Suprapubic skin (tissue), 4 donors: Measurements from ENCODE around the gene ERCC6L. TPM values are rescaled to one million over a fixed set of nuclear protein-coding genes. Genes with fewer than 3 reads are reported as not detected.

Source experiments
- DNase-seq, 2 donors: peaks; one replicate each; pipeline ENCODE4 v3.0.0-alpha.2; 2019; ENCODE audit warnings: low spot score in 2 of 2
- H3K27ac ChIP-seq: fragments of 200-600 bp; sonication (generic); one replicate; pipeline ENCODE4 v1.5.1; 2019
- H3K27me3 ChIP-seq: fragments of 200-600 bp; sonication (generic); one replicate; pipeline ENCODE4 v1.5.1; 2019
- H3K36me3 ChIP-seq: fragments of 200-600 bp; sonication (generic); one replicate; pipeline ENCODE4 v1.5.1; 2019
- H3K4me1 ChIP-seq: fragments of 200-600 bp; sonication (generic); one replicate; pipeline ENCODE4 v1.5.1; 2019
- H3K4me3 ChIP-seq: fragments of 200-600 bp; sonication (generic); one replicate; pipeline ENCODE4 v1.5.1; 2019; ENCODE audit warnings: mild to moderate bottlenecking
- H3K9me3 ChIP-seq: fragments of 200-600 bp; sonication (generic); one replicate; pipeline ENCODE4 v1.5.1; 2019
- EP300 ChIP-seq: sonication (generic); formaldehyde crosslinking; IDR thresholded peaks from one replicate; pipeline ENCODE4 v1.6.1; 2017; ENCODE audit warnings: antibody characterized with exemption
- POLR2A ChIP-seq, 2 donors: fragments of 450-650 bp; IDR thresholded peaks; one replicate each; pipeline ENCODE4 v1.6.1; 2017; ENCODE audit warnings: antibody characterized with exemption in 2 of 2, mild to moderate bottlenecking in 2 of 2, moderate library complexity in 2 of 2
- POLR2AphosphoS5 ChIP-seq, 3 donors: sonication (generic); formaldehyde crosslinking; IDR thresholded peaks; one replicate each; pipeline ENCODE4 v1.6.1; 2017; ENCODE audit warnings: antibody characterized with exemption in 3 of 3
- WGBS: methylation state at CpG from one replicate; pipeline ENCODE4 v1.1.5; 2018; 5-methylcytosine and 5-hydroxymethylcytosine counted together
- total RNA-seq, 4 donors: library from RNA; depleted of rRNA; stranded (reverse); fragments of >200 nt; gene quantifications; one replicate each; pipeline ENCODE4 v1.1.0, GENCODE V29; 2016
- TF ChIP-seq, protein P1 (sequence below), 2 donors: fragments of 200-600 bp in 1 of 2; fragments of 450-650 bp in 1 of 2; sonication (generic) in 1 of 2; IDR thresholded peaks; one replicate each; pipeline ENCODE4 v1.5.1; 2016 to 2019; ENCODE audit warnings: antibody characterized with exemption in 2 of 2, mild to moderate bottlenecking in 1 of 2, moderate library complexity in 1 of 2

ERCC6L gene
- total RNA-seq, 4 donors from 2014 or later = 0.30 to 0.68 (median 0.41) TPM

DNA sequence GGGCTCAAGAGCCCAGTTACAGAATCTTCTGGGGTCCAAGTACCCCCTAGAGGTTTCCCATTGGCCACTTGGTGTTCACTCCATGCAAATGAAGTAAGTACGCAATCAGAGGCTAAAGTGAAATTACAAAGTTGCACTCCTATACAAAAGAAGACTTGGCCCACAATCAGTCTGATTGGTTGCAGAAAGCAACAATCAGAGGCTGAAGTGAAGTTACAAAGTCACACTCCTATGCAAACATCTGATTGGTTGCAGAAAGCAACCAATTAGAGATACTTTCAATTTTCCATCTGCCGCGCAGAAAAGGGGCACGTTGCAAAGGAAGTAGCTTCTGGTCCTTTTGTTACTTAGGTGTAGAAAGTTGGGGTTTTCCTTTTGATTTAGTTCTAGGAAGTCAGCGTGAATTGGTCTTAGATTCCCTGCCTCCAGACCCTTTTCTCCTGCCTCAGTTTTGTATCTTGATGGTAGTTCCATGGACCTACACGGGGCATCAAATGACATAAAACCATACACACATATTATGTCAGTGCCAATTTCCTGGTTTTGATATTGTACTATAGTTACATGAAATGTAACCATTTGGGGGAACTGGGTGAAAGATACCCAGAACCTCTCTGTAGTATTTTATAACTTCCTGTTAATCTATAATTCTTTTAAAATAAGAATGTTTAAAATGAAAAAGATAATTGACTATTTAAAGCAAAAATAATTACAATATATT, 69.7 kb downstream of the ERCC6L start:
- Histone ChIP-seq H3K9me3 (no peaks in the 10 kb centered on the region), H3K4me3 (peak overlapping the region; percentile 9), H3K27me3 (no peaks in the 10 kb centered on the region), H3K36me3 (no peaks in the 10 kb centered on the region), H3K27ac (no peak overlapping the region), H3K4me1 (no peaks in the 10 kb centered on the region)
- no peak for DNase-seq
- WGBS = 62% methylated on average over 6 of the region's 6 CpGs
- TF ChIP-seq POLR2A (IDR thresholded peaks at IDR 0.05) = no peak
- TF ChIP-seq EP300 = no peak
- TF ChIP-seq POLR2AphosphoS5 (IDR thresholded peaks at IDR 0.05) = no peak
- TF ChIP-seq, protein P1, sequence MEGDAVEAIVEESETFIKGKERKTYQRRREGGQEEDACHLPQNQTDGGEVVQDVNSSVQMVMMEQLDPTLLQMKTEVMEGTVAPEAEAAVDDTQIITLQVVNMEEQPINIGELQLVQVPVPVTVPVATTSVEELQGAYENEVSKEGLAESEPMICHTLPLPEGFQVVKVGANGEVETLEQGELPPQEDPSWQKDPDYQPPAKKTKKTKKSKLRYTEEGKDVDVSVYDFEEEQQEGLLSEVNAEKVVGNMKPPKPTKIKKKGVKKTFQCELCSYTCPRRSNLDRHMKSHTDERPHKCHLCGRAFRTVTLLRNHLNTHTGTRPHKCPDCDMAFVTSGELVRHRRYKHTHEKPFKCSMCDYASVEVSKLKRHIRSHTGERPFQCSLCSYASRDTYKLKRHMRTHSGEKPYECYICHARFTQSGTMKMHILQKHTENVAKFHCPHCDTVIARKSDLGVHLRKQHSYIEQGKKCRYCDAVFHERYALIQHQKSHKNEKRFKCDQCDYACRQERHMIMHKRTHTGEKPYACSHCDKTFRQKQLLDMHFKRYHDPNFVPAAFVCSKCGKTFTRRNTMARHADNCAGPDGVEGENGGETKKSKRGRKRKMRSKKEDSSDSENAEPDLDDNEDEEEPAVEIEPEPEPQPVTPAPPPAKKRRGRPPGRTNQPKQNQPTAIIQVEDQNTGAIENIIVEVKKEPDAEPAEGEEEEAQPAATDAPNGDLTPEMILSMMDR (IDR thresholded peaks at IDR 0.05) = no peak

DNA sequence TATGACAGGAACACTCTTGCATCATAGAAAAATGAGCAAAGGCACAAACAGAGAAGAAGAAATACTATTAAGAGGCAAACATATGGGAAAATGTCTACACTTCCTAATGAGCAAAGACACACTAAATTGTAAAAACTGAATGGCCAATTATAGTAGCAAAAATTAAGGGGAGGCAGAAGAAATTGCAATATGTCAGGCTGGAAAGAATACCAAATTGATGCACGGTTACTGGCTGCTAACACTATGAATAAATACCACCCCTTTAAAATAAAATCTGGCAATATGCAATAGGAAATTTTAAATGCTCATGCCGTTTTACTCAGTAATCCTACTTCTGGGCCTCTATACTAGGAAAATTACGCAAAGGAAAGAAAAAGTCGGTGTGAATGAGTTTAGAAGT, 73.3 kb downstream of the ERCC6L start:
- Histone ChIP-seq H3K4me3 (no peak overlapping the region), H3K4me1 (no peaks in the 10 kb centered on the region), H3K27me3 (no peaks in the 10 kb centered on the region), H3K36me3 (no peaks in the 10 kb centered on the region), H3K27ac (no peak overlapping the region), H3K9me3 (no peaks in the 10 kb centered on the region)
- no peak for TF ChIP-seq POLR2AphosphoS5 (IDR thresholded peaks at IDR 0.05)
- TF ChIP-seq, protein P1 (IDR thresholded peaks at IDR 0.05) = no peak
- no peak for TF ChIP-seq POLR2A (IDR thresholded peaks at IDR 0.05)
- no peak for TF ChIP-seq EP300
- no peak for DNase-seq
- WGBS = 74% methylated on average over 4 of the region's 4 CpGs

DNA sequence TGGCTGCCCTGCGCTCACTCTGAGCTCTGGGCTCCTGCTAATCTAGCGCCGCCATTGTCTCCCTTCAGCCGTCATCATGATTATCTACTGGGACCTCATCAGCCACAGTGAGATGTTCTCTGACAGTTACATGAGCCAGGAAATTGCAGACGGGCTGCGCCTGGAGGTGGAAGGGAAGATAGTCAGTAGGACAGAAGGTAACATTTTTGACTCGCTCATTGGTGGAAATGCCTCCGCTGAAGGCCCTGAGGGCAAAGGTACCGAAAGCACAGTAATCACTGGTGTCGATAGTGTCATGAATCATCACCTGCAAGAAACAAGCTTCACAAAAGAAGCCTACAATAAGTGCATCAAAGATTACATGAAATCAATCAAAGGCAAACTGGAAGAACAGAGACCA, 79.1 kb downstream of the ERCC6L start:
- H3K4me3 ChIP-seq = no peak overlapping the region
- WGBS = 75% methylated on average over 10 of the region's 10 CpGs
- H3K4me1 ChIP-seq = no peaks in the 10 kb centered on the region
- H3K27ac ChIP-seq = no peak overlapping the region
- no peaks in the 10 kb centered on the region for H3K36me3 ChIP-seq
- TF ChIP-seq POLR2AphosphoS5 (IDR thresholded peaks at IDR 0.05) (no peak), EP300 (no peak), POLR2A (IDR thresholded peaks at IDR 0.05) (no peak)
- TF ChIP-seq, protein P1 (IDR thresholded peaks at IDR 0.05) = no peak
- DNase-seq = no peak
- H3K27me3 ChIP-seq = no peaks in the 10 kb centered on the region
- no peaks in the 10 kb centered on the region for H3K9me3 ChIP-seq

DNA sequence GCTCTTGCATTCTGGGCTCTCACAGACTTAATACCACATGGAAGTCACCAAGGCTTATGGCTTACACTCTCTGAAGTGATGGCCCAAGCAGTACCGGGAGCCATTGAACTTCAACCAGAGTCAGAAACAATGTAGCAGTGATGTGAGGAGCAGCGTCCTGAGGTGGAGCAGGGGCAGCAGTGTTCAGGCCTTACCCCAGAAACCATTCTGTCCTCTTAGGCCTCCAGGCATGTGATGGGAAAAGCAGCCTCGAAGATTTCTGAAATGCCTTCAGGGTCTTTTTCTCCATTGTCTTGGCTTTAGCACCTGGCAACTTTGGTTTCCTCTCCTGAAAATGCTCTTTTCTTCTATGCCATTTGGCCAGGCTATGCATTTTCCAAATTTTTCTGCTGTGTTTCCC, 80.1 kb downstream of the ERCC6L start:
- Histone ChIP-seq H3K4me3 (no peak overlapping the region), H3K27me3 (no peaks in the 10 kb centered on the region), H3K9me3 (no peaks in the 10 kb centered on the region), H3K4me1 (no peaks in the 10 kb centered on the region), H3K36me3 (no peaks in the 10 kb centered on the region), H3K27ac (no peak overlapping the region)
- TF ChIP-seq, protein P1 (IDR thresholded peaks at IDR 0.05) = no peak
- TF ChIP-seq POLR2AphosphoS5 (IDR thresholded peaks at IDR 0.05) = no peak
- no peak for TF ChIP-seq POLR2A (IDR thresholded peaks at IDR 0.05)
- no peak for TF ChIP-seq EP300
- 82% methylated on average over 3 of the region's 3 CpGs for WGBS
- no peak for DNase-seq

Other genes starting within 250 kb of the ERCC6L start
- 1 to 10 TPM; 1.2 to 2.4 (median 1.3) TPM for gene RTL5, start 107.1 kb downstream of the ERCC6L start, total RNA-seq
- gene PIN4, start 57.3 kb downstream of the ERCC6L start, total RNA-seq = 10 to 100 TPM in 2 of 4 donors, 1 to 10 TPM in 2; 4.3 to 16.5 (median 11.8) TPM
- 1,000 to 10,000 TPM in 3 of 4 donors, 100 to 1,000 TPM in 1; 982 to 1,719 (median 1,242) TPM for gene RPS4X, start 38.2 kb upstream of the ERCC6L start, total RNA-seq
- gene CITED1, start 66.9 kb upstream of the ERCC6L start, total RNA-seq = 1 to 10 TPM in 1 of 4 donors, under 1 TPM in 1, not detected in 2; 0.76 to 3.0 TPM